NCI-H460 (cell line): Measurements from ENCODE around the gene SMOC2. TPM values are rescaled to one million over a fixed set of nuclear protein-coding genes. Genes with fewer than 3 reads are reported as not detected.
"Not testable (repeated sequence)": the region's sequence is repeated elsewhere in the genome, so short reads cannot be mapped to it uniquely, and the experiment has no call there.

Experiments used
- DNase-seq: peaks from one replicate; pipeline ENCODE4 v3.0.0-alpha.2; 2016; ENCODE audit warnings: low read depth; ENCODE audit errors: extremely low read depth
- total RNA-seq: library from RNA; depleted of rRNA; stranded (reverse); fragments of >200 nt; shearing (Covaris generic); gene quantifications from 2 replicates; pipeline ENCODE4 v1.2.3, GENCODE V29; 2014

SMOC2 gene
- total RNA-seq, 1 experiment from 2014 or later = not detected

- no peak for DNase-seq
These were observed 95.2 kb downstream of the SMOC2 start for GRCh38 chr6:168536196-168536595.

GRCh38 chr6:168536665-168537539 lies 95.9 kb downstream of the SMOC2 start:
- DNase-seq = no peak

DNA sequence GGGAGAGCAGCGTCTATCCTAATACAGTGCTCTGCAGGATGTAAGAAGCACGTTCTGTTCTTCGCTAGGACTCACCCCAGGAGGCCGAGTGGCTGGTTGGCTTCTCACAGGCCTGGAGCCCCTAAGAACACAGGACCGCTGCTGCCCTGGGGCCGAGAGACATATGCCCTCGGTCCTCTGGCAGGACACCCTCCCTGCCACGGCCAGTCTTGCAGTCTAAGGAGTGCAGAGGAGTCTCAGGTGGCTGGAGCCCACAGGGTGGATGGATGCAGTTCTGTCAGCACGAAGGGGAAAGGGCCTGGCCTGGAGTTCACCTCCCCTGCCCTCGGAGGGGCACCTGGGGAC lies 96.5 kb downstream of the SMOC2 start:
- no peak for DNase-seq

GRCh38 chr6:168538188-168538891 lies 97.4 kb downstream of the SMOC2 start:
- not testable (repeated sequence) for DNase-seq

DNA sequence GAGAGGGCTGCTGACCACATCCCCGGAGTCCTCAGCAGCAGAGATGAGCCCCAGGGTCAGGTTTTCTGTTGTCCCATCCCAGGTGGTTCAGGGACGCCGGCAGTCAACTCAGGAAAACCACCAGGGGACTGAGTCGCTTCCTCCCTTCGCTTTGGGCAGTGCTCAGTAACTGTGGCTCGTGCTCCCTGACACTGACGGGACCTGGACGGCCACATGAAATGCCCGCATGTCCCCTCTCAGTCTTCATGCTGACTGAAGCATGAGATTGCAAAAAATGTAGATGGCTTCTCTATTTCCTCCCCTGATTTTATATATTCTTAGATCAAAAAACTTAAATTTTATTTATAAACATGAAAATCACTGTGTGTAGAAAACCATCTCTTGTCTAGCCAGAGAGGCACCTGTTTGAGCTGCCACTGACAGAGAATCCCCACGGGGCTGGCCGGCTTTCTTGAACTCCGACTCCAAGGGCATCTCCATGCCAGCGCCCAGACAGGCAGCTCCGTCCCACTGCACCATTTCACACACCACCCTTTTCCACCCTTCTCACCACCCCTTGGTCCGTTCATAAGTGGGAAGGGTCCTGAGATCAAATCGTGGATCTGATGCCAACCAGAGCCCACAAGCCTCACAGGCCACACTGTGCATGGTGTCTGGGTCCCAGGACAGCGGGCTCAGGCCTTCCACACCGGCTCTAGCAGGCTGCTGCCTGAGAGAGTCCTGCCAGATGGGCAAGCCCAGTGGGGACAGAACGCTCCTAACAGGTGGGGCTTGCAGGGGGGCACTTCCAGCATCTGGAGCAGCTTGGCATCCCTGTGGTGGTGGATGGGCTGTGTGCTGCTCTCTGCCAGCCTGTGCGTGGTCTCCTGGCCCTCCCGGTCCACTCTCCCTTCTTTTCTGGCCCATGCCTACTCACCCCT lies 98.2 kb downstream of the SMOC2 start:
- DNase-seq = no peak

DNA sequence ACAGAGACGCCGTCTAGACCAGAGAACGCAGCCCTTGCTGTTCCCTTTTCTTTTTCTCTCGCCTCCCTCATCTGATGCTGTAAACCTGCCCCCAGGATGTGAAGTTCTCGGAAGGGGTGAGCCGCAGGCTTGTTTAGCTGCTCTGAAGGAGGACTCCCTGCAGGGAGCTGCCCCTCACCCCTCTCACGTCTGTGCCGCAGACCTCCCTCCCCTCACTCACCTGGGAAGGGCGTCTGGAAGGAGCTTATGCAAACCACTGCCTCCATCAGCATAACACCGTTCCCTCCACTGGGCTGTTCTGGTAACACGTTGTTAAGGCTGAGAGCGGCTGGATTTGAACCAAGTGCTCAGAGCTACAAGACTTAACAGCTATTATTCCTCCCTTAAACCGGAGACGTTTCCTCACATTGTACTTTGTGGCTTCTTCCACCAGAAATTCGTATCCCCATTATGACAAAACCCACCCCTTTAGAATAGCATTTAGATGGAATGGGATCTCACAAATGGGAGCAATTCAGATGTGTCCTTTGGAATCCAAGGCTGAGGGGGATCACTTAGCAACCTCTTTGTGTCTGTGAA lies 99.8 kb downstream of the SMOC2 start:
- DNase-seq = no peak

DNA sequence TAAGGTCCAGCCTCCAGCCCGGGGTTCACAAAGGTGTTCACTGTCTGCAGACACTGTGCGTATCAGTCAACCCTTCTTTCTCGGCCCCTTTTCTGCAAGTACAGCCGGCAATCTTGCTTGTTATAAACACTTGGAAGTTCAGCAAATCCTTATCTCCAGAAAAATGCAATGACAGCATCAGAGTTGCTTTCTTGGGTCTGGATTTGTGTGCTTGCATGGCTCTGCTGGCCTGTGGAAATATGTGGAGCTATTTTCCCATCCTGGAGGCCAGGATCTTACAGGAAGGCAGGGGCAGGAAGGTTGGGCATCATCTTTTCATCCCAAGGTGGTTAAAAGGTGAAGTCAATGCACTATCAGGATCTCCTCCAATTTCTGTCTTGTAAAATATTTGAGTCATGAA lies 100.3 kb downstream of the SMOC2 start:
- no peak for DNase-seq

DNA sequence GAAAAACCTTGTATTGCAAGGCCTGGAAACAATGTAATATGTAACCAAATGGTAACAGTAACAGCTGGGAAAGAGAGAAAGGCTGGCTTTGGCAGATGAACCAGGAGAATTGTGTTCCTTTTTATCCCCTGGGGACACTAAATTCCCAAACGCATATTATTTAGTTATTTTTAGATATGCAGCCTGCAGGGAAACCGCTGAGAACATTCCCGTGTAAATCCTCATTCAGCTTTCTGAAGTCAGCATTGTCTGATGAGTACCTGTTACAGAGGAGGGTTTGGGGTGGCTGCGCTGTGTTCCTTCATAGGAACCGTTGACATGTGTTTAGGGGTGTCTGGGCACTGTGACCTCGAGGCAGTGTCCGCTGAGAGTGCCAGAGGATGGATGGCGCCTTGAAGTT lies 101.3 kb downstream of the SMOC2 start:
- no peak for DNase-seq

DNA sequence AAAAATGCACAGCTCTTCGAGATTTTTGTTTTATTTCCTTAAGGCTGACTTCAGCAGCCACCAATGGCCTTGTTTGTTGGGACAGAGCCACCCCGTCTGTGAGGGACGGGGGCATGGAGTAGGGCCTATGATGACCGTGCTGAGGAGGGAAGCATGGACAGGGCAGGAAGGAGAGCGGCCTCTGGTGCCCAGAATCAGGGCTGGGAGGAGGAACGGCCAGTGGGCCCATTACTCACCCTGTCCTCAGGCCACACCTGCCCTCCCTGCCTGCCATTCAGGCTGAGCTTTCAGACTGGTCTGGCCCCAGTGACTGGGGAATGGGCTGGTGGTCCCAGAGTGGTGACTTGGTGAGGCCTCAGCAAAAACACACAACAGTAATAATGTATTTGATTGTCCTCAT lies 104.4 kb downstream of the SMOC2 start:
- no peak for DNase-seq

DNA sequence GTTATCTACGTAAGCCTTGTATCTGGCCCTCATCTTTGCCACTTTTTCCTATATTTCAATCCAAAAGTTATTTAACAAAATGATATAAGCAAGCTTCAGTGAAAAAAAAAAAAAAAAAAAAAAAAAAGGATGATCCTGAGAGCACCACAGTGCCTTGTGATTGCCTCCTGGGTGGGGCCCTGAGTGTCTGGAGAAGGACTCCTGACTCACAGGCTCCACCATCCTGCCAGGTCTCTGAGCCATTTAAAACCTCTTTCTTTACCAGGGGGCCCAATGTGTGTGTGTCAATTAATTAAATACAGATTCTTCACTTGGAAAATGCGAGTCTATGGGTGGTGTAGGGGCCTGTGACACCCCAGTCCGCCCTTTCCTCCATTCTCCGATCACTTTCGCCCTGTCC lies 105.2 kb downstream of the SMOC2 start:
- DNase-seq = no peak

- DNase-seq = no peak
These were observed 105.7 kb downstream of the SMOC2 start for GRCh38 chr6:168546730-168547129.

DNA sequence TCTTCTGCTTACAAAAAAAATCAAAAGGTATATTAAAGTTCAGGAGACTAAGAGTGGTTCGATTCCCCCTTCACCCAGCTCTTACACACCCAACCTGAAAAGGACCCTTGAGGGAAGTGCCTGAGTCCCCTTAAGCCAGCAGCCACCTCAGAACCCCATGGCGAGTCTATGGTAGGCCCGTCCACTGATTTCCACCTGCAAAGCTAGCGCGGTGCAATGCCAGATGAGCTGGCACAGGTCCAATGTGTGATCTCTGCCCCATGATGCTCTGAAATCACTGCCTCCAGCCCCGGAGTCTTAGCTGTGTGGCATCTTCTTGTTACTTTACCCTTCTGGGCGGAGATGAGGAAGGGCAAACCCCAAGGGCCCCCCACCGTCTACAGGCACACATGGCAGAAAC lies 109.3 kb downstream of the SMOC2 start:
- DNase-seq = no peak

DNA sequence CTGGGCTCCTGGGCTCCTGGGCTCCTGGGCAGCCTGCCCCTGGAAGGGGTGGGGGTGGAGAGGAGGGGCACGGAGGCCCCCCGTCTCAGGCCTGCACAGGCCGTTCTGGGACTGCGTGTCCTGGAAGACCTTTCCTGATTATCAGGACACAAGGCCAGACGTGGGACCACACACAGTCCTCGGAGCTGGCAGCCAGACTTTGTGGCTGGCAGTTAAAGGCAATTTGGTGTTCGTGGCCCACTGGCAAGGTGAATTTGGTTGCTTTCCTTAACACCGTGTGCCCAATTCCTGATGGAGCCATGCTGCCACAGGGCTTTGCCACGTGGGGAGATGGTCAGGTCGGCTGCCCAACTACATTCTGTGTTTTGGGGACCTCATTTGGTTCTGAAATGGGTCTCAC lies 113.5 kb downstream of the SMOC2 start:
- no peak for DNase-seq

DNA sequence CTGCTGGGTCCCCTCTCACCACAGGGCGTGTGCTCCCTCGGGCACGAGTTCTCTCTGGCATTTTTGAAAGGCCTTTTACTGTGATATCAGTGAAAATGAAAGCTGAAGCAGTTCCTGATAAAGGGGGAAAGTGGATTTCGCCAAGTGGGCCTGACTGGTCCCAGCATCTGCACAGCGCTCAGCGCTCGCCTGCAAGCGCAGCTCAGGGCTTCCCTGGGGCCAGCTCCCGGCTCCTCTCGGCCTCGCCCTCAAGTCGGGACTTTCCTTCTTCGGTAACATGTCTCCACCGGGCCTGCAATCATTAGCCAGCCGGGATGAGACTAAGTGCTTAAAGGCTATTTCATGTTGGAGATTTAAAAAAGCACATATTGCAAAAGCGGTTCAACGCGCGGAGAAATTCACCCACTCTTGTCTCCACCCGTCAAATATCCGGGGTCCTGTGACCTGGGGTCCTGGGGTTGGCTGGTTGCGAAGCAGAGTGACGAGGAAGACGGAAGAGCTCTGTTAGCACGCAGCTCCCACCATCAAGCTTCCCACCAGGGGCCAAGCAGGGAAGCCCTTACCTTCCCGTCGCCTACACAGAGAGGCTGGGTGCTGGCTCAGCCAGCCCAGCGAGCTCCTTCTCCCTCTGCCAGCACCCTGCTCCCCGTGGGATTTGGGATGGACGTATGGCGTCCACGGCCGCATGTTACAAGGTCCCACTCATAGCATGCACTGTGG lies 114.1 kb downstream of the SMOC2 start:
- no peak for DNase-seq

DNA sequence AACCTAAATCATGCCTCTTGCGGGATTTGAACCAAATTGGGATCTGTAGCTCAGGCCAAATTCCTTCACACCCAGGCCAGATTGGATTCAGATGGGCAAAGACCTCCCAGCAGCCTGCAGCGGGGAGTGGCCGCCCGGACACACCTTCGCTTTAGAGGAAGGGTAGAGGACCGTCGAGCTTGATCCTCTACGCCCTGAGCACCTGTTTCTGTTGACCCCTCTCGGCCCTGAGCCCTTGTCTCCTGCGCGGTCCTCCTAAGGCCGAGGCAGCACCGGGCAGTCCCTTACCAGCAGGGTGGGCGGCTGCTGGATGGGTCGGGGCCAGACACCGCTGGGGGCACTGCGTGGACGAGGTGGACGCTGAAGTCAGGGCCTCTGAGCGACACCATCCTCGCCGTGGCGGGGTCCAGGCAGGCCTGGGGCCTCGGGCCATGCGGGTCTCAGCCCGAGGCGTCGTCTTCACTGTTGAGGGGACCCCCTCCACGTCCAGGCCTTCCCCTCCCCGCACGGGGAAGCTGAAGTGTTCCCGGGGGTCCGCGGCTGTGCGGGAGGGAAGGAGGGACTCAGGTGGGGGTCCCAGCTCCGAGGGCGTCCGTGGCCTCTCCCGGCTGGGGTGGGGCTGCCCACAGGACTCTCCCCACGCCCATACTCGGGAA lies 114.8 kb downstream of the SMOC2 start:
- no peak for DNase-seq

DNA sequence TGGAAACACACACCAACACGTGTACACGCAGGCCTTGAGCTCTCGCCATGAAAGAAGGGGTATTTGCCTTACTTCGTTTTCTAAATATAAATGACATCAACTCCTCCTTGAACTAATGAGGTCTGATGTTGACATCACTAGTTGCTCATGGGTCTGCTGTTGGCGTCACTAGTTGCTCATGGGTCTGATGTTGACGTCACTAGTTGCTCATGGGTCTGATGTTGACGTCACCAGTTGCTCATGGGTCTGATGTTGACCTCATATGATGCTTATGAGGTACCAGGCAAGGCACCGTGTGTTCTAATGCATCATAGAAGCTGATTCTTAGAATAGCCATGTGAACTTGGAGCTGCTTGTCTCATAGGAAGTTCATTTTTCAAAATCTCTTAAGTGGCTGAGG lies 116.5 kb downstream of the SMOC2 start:
- no peak for DNase-seq

- no peak for DNase-seq
These were observed 117.7 kb downstream of the SMOC2 start for GRCh38 chr6:168558686-168559085.

DNA sequence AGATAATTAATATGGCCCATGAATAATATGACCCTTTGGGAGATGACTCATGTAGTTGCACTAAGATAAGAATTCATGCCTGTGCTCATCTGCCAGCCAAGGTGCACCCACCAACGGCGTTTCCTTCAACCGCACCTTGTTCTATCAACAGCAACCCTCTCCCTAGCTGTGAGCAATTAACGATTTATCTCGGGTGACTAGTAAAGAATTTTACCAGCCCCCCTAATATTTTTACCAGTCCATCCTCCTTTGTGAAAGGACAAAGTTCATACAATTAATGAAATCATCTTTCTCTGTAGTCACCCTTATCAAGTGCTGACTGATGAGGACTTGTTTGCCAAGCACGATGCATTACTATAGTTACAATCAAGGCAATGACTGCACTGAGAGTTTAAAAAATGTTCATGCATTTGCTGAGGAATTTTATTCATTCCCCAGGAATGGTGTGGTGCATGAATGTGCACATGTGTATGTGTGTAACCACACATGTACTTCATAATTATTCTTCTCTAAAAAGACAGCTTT lies 118.7 kb downstream of the SMOC2 start:
- DNase-seq = no peak

- no peak for DNase-seq
These were observed 119.1 kb downstream of the SMOC2 start for GRCh38 chr6:168560126-168560525.
